ENCODE results near the gene PRRT4. TPM values are rescaled to one million over a fixed set of nuclear protein-coding genes. Genes with fewer than 3 reads are reported as not detected.

PRRT4 gene
- total RNA-seq, 1 donor from 2014 or later = 9.5 TPM

DNA sequence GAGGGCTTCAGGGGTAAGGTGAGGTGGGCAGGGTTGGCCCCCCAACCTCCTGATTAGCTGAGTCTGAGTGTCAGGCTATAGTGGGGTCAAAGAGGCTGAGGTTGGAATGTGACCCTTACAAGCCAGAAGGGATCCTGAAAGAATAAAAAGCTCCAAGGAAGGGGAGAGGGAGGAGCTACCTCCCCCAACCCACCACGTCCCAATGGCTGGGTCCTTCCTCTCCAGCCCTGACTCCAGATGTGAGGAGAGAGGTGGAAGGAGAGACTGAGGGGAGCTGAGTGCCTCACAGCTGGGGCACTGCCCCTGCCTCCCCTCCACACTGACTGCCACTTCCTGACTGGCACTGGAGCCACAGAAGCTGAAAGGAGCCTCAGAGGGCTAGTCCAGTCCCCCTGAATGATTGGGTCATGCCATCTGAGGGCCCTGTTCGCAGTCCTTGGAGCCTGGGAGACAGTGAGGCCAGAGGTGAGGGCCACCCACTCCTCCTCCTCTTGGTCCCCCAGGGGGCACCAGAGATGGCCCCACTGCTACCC is 27.7 kb upstream of the PRRT4 start:
- peak in 1 of 2 experiments; percentile 33 for DNase-seq (ENCODE audit: low spot score in 2 of 2, unreplicated experiment in 2 of 2)
- Mint-ChIP-seq H3K9me3 (no peaks in the 10 kb centered on the region), H3K27ac (no peak overlapping the region), H3K36me3 (no peaks in the 10 kb centered on the region), H3K4me3 (no peak overlapping the region), H3K4me1 (no peaks in the 10 kb centered on the region), H3K27me3 (ENCODE audit: low read depth) (peaks cover 5% of the 10 kb centered on the region)
- TF ChIP-seq, protein P1, sequence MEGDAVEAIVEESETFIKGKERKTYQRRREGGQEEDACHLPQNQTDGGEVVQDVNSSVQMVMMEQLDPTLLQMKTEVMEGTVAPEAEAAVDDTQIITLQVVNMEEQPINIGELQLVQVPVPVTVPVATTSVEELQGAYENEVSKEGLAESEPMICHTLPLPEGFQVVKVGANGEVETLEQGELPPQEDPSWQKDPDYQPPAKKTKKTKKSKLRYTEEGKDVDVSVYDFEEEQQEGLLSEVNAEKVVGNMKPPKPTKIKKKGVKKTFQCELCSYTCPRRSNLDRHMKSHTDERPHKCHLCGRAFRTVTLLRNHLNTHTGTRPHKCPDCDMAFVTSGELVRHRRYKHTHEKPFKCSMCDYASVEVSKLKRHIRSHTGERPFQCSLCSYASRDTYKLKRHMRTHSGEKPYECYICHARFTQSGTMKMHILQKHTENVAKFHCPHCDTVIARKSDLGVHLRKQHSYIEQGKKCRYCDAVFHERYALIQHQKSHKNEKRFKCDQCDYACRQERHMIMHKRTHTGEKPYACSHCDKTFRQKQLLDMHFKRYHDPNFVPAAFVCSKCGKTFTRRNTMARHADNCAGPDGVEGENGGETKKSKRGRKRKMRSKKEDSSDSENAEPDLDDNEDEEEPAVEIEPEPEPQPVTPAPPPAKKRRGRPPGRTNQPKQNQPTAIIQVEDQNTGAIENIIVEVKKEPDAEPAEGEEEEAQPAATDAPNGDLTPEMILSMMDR (IDR thresholded peaks at IDR 0.05; ENCODE audit: unreplicated experiment) = no peak

DNA sequence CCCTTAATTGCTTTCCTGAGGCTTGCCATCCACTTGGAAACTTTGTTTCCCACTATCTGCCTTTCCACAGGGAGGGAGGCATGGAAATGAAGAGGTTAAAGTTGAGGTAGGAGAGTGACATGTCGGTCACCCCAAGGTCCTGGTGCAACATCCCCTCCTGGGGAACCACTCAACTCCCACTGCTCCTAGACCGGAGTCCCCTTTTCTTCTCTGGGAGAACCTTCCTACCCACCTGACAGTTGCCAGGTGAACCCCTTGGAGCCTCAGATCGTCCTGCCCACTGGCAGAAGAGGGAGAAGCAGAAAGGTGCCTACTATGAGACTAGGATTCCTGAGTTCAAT is 26.6 kb upstream of the PRRT4 start:
- Mint-ChIP-seq H3K9me3 (no peaks in the 10 kb centered on the region), H3K4me3 (no peak overlapping the region), H3K36me3 (no peaks in the 10 kb centered on the region), H3K27me3 (ENCODE audit: low read depth) (peaks cover 5% of the 10 kb centered on the region), H3K27ac (no peak overlapping the region), H3K4me1 (no peaks in the 10 kb centered on the region)
- no peak for DNase-seq (ENCODE audit: low spot score in 2 of 2, unreplicated experiment in 2 of 2)
- TF ChIP-seq, protein P1 (IDR thresholded peaks at IDR 0.05; ENCODE audit: unreplicated experiment) = no peak

DNA sequence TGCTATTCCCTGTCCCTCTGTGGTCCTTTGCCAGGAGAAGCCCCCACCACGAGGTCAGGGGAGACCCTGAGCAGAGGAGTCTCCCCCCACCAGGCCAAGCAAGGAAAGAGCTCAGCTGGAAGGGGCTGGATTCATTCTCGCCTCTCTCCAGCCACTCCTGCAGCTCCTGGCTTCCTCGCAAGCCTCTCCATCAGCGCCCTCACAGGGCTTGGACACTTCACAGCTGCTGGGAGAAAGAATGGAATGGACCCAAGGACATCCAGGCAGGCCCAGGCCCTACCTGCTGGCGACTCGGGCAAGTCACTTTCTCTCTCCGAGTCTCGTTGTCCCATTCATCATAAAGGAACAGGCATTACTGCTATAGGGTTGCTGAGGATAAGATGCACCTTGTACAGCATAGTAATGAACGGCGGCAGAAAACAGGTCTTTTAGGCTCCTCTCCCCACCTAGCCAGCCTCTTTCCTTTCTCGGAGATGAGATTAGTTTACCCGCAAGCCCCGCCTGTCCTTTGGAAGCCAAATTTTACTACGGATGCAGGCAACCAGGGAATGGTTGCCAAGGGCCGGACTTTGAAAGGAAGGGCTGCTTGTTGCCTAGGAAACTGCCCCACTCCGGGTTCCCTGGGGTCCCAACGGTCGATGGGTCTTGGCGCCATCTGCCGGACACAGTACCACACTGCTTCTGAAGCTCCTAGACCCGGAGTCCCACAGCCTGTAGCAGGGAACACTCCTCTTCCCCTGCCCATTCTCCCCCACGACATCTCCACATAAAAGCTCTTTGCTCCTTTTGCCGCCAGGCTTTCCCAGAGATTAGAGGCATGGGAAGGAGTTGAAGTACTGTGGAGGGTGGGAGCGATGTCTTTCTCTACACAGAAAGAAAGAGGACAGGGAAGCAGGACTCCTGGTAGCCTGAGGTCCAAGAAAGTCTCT is 26.0 kb upstream of the PRRT4 start:
- H3K4me1 Mint-ChIP-seq = no peaks in the 10 kb centered on the region
- TF ChIP-seq, protein P1 (IDR thresholded peaks at IDR 0.05; ENCODE audit: unreplicated experiment) = peak; percentile 76
- DNase-seq (ENCODE audit: low spot score in 2 of 2, unreplicated experiment in 2 of 2) = peak; percentile 67 to 87
- H3K27me3 Mint-ChIP-seq (ENCODE audit: low read depth) = peaks cover 5% of the 10 kb centered on the region
- no peaks in the 10 kb centered on the region for H3K9me3 Mint-ChIP-seq
- H3K4me3 Mint-ChIP-seq = no peak overlapping the region
- no peak overlapping the region for H3K27ac Mint-ChIP-seq
- no peaks in the 10 kb centered on the region for H3K36me3 Mint-ChIP-seq

DNA sequence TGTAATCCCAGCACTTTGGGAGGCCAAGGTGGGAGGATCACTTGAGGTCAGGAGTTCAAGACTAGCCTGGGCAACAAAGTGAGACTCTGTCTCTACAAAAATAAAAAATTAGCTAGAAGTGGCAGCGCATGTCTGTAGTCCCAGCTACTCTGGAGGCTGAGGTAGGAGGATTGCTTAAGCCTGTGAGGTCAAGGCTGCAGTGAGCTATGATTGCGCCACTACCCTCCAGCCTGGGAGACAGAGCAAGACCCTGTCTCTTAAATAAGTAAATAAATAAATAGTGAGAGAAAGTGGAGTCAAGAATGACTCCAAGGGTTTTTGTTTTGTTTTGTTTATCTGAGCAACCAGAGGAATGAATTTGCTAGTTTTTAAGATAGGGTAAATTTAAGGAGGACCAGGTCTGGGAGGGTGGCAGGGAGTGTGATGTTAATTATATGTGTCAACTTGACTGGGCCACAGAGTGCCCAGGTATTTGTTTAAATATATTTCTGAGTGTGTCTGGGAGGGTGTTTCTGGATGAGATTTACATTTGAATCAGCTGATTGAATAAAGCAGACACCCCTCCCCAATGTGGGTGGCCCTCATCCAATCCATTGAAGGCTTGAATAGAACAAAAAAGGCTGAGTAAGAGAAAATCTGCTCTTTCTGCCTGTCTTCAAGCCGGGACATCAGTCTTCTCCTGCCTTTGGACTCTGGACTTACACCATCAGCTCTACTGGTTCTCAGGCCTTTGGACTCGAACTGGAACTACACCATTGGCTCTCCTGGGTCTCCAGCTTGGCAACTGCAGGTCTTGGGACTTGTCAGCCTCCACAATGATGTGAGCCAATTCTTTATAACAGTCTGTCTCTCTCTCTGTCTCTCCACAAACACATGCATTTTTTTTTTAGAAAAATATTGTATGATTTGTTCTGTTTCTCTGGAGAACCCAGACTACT is 24.8 kb upstream of the PRRT4 start:
- DNase-seq (ENCODE audit: low spot score in 2 of 2, unreplicated experiment in 2 of 2) = no peak
- TF ChIP-seq, protein P1 (IDR thresholded peaks at IDR 0.05; ENCODE audit: unreplicated experiment) = no peak
- no peak overlapping the region for H3K27ac Mint-ChIP-seq
- no peak overlapping the region for H3K4me3 Mint-ChIP-seq
- peaks cover 5% of the 10 kb centered on the region for H3K27me3 Mint-ChIP-seq (ENCODE audit: low read depth)
- peaks cover 2% of the 10 kb centered on the region for H3K4me1 Mint-ChIP-seq
- H3K9me3 Mint-ChIP-seq = no peaks in the 10 kb centered on the region
- no peaks in the 10 kb centered on the region for H3K36me3 Mint-ChIP-seq

DNA sequence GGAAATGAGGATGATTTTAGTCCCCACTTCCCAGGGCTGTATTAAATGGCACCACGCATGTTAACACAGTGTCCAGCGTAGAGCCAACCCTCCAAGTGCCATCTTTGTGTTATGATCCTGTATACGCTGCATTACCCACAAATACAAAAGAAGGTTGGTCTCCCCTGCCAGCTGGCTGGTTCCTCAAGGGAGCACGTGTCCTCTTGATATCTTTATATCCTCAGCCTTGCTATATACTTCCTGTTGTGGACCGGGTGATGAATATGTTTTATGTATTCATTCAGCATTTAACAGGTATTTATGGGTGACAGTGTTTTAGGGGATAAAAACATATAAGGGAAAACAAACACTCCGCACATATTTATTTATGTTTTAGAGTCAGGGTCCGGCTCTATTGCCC is 23.2 kb upstream of the PRRT4 start:
- Mint-ChIP-seq H3K27me3 (ENCODE audit: low read depth) (peaks cover 5% of the 10 kb centered on the region), H3K9me3 (no peaks in the 10 kb centered on the region), H3K27ac (no peak overlapping the region), H3K4me3 (no peak overlapping the region), H3K4me1 (peaks cover 16% of the 10 kb centered on the region), H3K36me3 (no peaks in the 10 kb centered on the region)
- TF ChIP-seq, protein P1 (IDR thresholded peaks at IDR 0.05; ENCODE audit: unreplicated experiment) = no peak
- DNase-seq (ENCODE audit: low spot score in 2 of 2, unreplicated experiment in 2 of 2) = no peak
